RWPE1 (cell line): ENCODE data around the gene MPP3.
"Not testable (repeated sequence)": the region's sequence is repeated elsewhere in the genome, so short reads cannot be mapped to it uniquely, and the experiment has no call there.

Experiments used
- CTCF ChIA-PET: fragments of 350-600 bp; sonication (Branson Sonifier 250); formaldehyde crosslinking; extraction: SDS; loops from one replicate; lab custom pipeline; 2021; lab: Yijun Ruan, JAX
- POLR2A ChIA-PET: fragments of 400-600 bp; formaldehyde crosslinking; extraction: SDS; loops from one replicate; lab custom pipeline; 2020; ENCODE audit warnings: antibody characterized with exemption; ENCODE audit not compliant: low non-redundant PET; lab: Yijun Ruan, JAX
- DNase-seq: peaks from one replicate; pipeline ENCODE4 v3.0.0; 2012; ENCODE audit warnings: low spot score
- H3K27ac ChIP-seq: fragments of 450-650 bp; 2 replicates; pipeline ENCODE4 v1.5.1; 2017
- TF ChIP-seq, protein P1 (sequence below): fragments of 450-650 bp; conservative IDR thresholded peaks from 2 replicates; pipeline ENCODE4 v1.5.1; 2017; ENCODE audit warnings: low read depth, mild to moderate bottlenecking

The MPP3 gene

DNA sequence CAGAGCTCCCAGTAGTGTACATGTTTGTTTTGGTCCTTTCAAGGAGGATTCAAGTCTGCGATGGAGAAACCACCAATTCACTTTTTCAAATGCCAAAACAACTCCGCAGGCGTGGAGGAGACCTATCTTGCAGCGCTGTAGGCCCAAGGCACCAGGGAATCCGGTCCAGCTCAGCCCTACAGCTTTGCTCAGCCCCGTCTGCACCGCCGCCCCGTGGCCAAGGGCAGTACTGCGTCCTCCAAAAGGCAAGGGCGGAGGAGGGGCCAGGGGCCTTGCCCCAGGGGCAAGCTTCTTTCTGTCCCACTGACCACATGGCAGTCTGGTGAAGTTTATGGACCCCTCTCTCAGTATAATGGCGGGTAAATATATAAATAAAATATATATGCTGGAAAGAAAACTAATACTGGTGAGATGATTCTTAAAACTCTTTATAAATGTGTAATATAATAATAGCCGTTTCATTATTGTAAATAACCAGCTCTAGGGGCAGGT, 13.3 kb upstream of the MPP3 start:
- TF ChIP-seq, protein P1, sequence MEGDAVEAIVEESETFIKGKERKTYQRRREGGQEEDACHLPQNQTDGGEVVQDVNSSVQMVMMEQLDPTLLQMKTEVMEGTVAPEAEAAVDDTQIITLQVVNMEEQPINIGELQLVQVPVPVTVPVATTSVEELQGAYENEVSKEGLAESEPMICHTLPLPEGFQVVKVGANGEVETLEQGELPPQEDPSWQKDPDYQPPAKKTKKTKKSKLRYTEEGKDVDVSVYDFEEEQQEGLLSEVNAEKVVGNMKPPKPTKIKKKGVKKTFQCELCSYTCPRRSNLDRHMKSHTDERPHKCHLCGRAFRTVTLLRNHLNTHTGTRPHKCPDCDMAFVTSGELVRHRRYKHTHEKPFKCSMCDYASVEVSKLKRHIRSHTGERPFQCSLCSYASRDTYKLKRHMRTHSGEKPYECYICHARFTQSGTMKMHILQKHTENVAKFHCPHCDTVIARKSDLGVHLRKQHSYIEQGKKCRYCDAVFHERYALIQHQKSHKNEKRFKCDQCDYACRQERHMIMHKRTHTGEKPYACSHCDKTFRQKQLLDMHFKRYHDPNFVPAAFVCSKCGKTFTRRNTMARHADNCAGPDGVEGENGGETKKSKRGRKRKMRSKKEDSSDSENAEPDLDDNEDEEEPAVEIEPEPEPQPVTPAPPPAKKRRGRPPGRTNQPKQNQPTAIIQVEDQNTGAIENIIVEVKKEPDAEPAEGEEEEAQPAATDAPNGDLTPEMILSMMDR: peak; percentile 98
- DNase-seq: peak; percentile 82
- ChIA-PET POLR2A (no interaction called here), CTCF (interaction anchor here (0.5 to 1.8 kb wide), 29 partner anchors 10 to 697 kb away, joined by 3 to 17 read pairs (median 3); partner anchors contain the start of gene MPP3)
- H3K27ac ChIP-seq: no peak overlapping the region

DNA sequence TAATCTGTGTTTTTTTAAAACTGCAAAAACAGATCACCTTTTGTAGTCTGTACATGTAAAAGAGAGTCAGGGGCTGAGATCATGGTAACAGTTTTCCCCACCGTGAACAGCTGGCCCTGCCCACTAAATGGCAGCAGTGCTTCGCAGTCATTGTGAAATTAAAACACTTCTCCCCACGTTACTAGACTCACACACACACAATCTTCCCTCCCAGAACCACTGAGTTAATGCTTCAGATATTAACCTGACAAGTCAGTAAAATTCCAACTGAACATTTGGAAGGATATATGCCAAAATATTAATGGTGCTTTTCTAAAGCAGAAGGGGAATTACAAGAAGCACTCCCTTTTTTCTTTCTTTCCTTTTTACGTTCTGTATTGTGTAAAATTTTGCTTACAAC, 12.8 kb upstream of the MPP3 start:
- POLR2A ChIA-PET: no interaction called here
- no peak overlapping the region for H3K27ac ChIP-seq
- DNase-seq: no peak
- CTCF ChIA-PET: interaction anchor here (0.5 to 1.8 kb wide), 22 partner anchors 11 to 228 kb away, joined by 3 to 17 read pairs (median 4); partner anchors contain the start of gene MPP3
- TF ChIP-seq, protein P1: no peak

DNA sequence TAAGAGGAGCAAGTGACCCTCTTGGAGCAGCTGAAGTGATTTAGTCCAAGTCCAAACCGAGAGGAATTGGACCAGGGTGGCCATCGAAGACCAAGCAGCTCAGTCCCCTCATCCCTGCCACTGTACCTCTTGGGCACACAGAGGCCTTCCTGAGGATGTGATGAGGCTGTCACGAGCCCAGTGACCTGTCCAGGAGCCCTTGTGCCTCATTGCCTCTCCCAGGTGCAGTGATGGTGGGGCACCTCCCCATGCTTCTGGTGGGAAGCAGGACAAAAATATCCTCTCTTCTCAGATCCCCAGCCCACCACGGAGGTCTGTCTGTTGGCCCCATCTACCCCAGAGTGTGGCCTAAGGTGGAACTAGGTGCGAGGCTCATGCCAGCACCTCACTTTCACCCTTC, 11.3 kb upstream of the MPP3 start:
- ChIA-PET POLR2A (no interaction called here), CTCF (interaction anchor here (0.6 kb wide), 1 partner anchor 846 kb away, joined by 3 read pairs; no protein-coding TSS in a partner anchor)
- DNase-seq: no peak
- H3K27ac ChIP-seq: no peak overlapping the region
- TF ChIP-seq, protein P1: no peak

GRCh38 chr17:43842975-43843325, 10.0 kb upstream of the MPP3 start:
- CTCF ChIA-PET: interaction anchor here (0.7 kb wide), 1 partner anchor 312 kb away, joined by 3 read pairs; no protein-coding TSS in a partner anchor
- POLR2A ChIA-PET: interaction anchor here (0.8 kb wide), 1 partner anchor 80 kb away, joined by 5 read pairs; no protein-coding TSS in a partner anchor
- no peak for DNase-seq
- TF ChIP-seq, protein P1: no peak
- H3K27ac ChIP-seq: no peak overlapping the region

- DNase-seq, H3K27ac ChIP-seq: not testable (repeated sequence)
- POLR2A ChIA-PET: interaction anchor here (0.8 kb wide), 1 partner anchor 79 kb away, joined by 5 read pairs; no protein-coding TSS in a partner anchor
- CTCF ChIA-PET: interaction anchor here (0.6 to 0.7 kb wide), 2 partner anchors 28 to 77 kb away, joined by 5 read pairs; no protein-coding TSS in a partner anchor
Observed at GRCh38 chr17:43842091-43842974, 9.4 kb upstream of the MPP3 start.

DNA sequence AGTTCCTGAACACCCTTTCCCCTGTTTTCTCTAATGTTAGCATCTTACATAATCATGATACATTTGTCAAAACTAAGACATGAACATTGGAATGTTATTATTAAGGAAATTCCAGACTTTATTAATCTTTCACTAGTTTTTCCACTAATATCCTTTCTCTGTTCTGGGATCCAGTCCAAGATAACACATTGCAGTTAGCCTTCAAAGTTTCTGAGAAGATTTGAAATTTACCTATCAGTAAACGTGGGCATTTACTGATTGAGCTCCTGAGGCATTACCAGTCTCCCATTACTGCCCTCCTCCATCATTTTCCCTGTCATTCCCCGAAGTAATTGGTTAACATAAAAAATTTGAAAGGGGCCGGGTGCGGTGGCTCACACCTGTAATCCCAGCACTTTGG, 8.3 kb upstream of the MPP3 start:
- CTCF ChIA-PET: interaction anchor here (1.1 kb wide), 1 partner anchor 153 kb away, joined by 3 read pairs; no protein-coding TSS in a partner anchor
- TF ChIP-seq, protein P1: no peak
- POLR2A ChIA-PET: no interaction called here

More for the DNA sequence above, 8.3 kb upstream of the MPP3 start:
- no peak overlapping the region for H3K27ac ChIP-seq
- DNase-seq: no peak
